Coronary artery (tissue), 2 donors: ENCODE data around the gene RC3H2.

Source experiments
- DNase-seq: peaks from one replicate; pipeline ENCODE4 v3.0.0-alpha.2; 2017; ENCODE audit warnings: low spot score
- H3K27ac ChIP-seq, 2 donors: fragments of 200-600 bp; sonication (generic); one replicate each; pipeline ENCODE4 v1.5.1; 2016 to 2019
- H3K4me3 ChIP-seq: fragments of 200-600 bp; sonication (generic); 2 replicates; pipeline ENCODE4 v1.5.1; 2016; ENCODE audit warnings: mild to moderate bottlenecking, moderate library complexity
- CTCF ChIP-seq: fragments of 200-600 bp; sonication (generic); IDR thresholded peaks from one replicate; pipeline ENCODE4 v1.5.1; 2019; ENCODE audit warnings: antibody characterized with exemption

RC3H2 gene

GRCh38 chr9:122822056-122822455 lies 83.1 kb downstream of the RC3H2 start:
- no peak for TF ChIP-seq CTCF
- no peak for DNase-seq
- Histone ChIP-seq H3K4me3 (no peak overlapping the region), H3K27ac (peak overlapping the region in 1 of 2 donors; percentile 24)

- TF ChIP-seq CTCF: no peak
- DNase-seq: no peak
- Histone ChIP-seq H3K27ac (peak overlapping the region in 1 of 2 donors; percentile 24), H3K4me3 (no peak overlapping the region)
These were observed 83.7 kb downstream of the RC3H2 start for GRCh38 chr9:122821278-122821943.

- no peak for DNase-seq
- Histone ChIP-seq H3K27ac (no peak overlapping the region), H3K4me3 (no peak overlapping the region)
- TF ChIP-seq CTCF: no peak
These were observed 84.7 kb downstream of the RC3H2 start for GRCh38 chr9:122820490-122820845.

GRCh38 chr9:122819791-122820489 lies 85.2 kb downstream of the RC3H2 start:
- no peak for TF ChIP-seq CTCF
- H3K27ac ChIP-seq: no peak overlapping the region
- no peak overlapping the region for H3K4me3 ChIP-seq
- no peak for DNase-seq

GRCh38 chr9:122819326-122819725 lies 85.8 kb downstream of the RC3H2 start:
- H3K27ac ChIP-seq: no peak overlapping the region
- no peak for TF ChIP-seq CTCF
- DNase-seq: no peak
- H3K4me3 ChIP-seq: no peak overlapping the region

GRCh38 chr9:122816163-122816867 lies 88.8 kb downstream of the RC3H2 start:
- DNase-seq: no peak
- no peak for TF ChIP-seq CTCF
- H3K27ac ChIP-seq: peak overlapping the region in 1 of 2 donors; percentile 9
- H3K4me3 ChIP-seq: no peak overlapping the region
